Measurements from ENCODE around the gene CEP350. TPM values are rescaled to one million over a fixed set of nuclear protein-coding genes. Genes with fewer than 3 reads are reported as not detected.

Gene CEP350
- total RNA-seq, 1 experiment from 2014 or later: 42.2 TPM

- Histone ChIP-seq H3K9me3 (ENCODE audit: low read depth, low read length, poor library complexity, severe bottlenecking) (no peaks in the 10 kb centered on the region), H3K27me3 (replicated peaks; ENCODE audit: insufficient read depth, low read depth, low read length, poor library complexity) (peaks cover 66% of the 10 kb centered on the region), H3K4me1 (ENCODE audit: insufficient read depth, low read length, poor library complexity, severe bottlenecking) (no peaks in the 10 kb centered on the region), H3K36me3 (ENCODE audit: insufficient read depth, low read length, poor library complexity, severe bottlenecking) (no peaks in the 10 kb centered on the region), H3K4me3 (ENCODE audit: low read depth, low read length, poor library complexity, severe bottlenecking) (no peak overlapping the region), H3K27ac (ENCODE audit: low read depth, low read length, poor library complexity, severe bottlenecking) (no peak overlapping the region)
- no peak for TF ChIP-seq CTCF (conservative IDR thresholded peaks at IDR 0.05; ENCODE audit: low read depth, low read length)
- TF ChIP-seq EZH2 (IDR thresholded peaks at IDR 0.05; ENCODE audit: borderline replicate concordance, low read depth, low read length, poor library complexity, severe bottlenecking): no peak
- intact Hi-C loops (cut with micrococcal nuclease; ENCODE audit: unreplicated experiment): no loop called here
- ChIA-PET POLR2A (ENCODE audit: low non-redundant PET) (no interaction called here), CTCF (no interaction called here)
- BruUV-seq (replicated peaks): no TSS peak
- DNase-seq (ENCODE audit: low spot score): no peak
Measured at GRCh38 chr1:179929955-179930798, 24.4 kb upstream of the CEP350 start.

GRCh38 chr1:179930867-179931266 lies 23.7 kb upstream of the CEP350 start:
- TF ChIP-seq EZH2 (IDR thresholded peaks at IDR 0.05; ENCODE audit: borderline replicate concordance, low read depth, low read length, poor library complexity, severe bottlenecking) (no peak), CTCF (conservative IDR thresholded peaks at IDR 0.05; ENCODE audit: low read depth, low read length) (no peak)
- no peaks in the 10 kb centered on the region for H3K9me3 ChIP-seq (ENCODE audit: low read depth, low read length, poor library complexity, severe bottlenecking)
- no peaks in the 10 kb centered on the region for H3K4me1 ChIP-seq (ENCODE audit: insufficient read depth, low read length, poor library complexity, severe bottlenecking)
- H3K27me3 ChIP-seq (replicated peaks; ENCODE audit: insufficient read depth, low read depth, low read length, poor library complexity): peaks cover 72% of the 10 kb centered on the region
- H3K4me3 ChIP-seq (ENCODE audit: low read depth, low read length, poor library complexity, severe bottlenecking): no peak overlapping the region
- ChIA-PET CTCF (no interaction called here), POLR2A (ENCODE audit: low non-redundant PET) (no interaction called here)
- no TSS peak for BruUV-seq (replicated peaks)
- no peak for DNase-seq (ENCODE audit: low spot score)
- intact Hi-C loops (cut with micrococcal nuclease; ENCODE audit: unreplicated experiment): no loop called here
- no peaks in the 10 kb centered on the region for H3K36me3 ChIP-seq (ENCODE audit: insufficient read depth, low read length, poor library complexity, severe bottlenecking)
- no peak overlapping the region for H3K27ac ChIP-seq (ENCODE audit: low read depth, low read length, poor library complexity, severe bottlenecking)

- Histone ChIP-seq H3K36me3 (ENCODE audit: insufficient read depth, low read length, poor library complexity, severe bottlenecking) (no peaks in the 10 kb centered on the region), H3K9me3 (ENCODE audit: low read depth, low read length, poor library complexity, severe bottlenecking) (no peaks in the 10 kb centered on the region), H3K4me1 (ENCODE audit: insufficient read depth, low read length, poor library complexity, severe bottlenecking) (peaks cover 6% of the 10 kb centered on the region), H3K4me3 (ENCODE audit: low read depth, low read length, poor library complexity, severe bottlenecking) (no peak overlapping the region), H3K27me3 (replicated peaks; ENCODE audit: insufficient read depth, low read depth, low read length, poor library complexity) (peaks cover 86% of the 10 kb centered on the region), H3K27ac (ENCODE audit: low read depth, low read length, poor library complexity, severe bottlenecking) (no peak overlapping the region)
- intact Hi-C loops (cut with micrococcal nuclease; ENCODE audit: unreplicated experiment): no loop called here
- POLR2A ChIA-PET (ENCODE audit: low non-redundant PET): no interaction called here
- CTCF ChIA-PET: no interaction called here
- DNase-seq (ENCODE audit: low spot score): no peak
- BruUV-seq (replicated peaks): no TSS peak
- no peak for TF ChIP-seq CTCF (conservative IDR thresholded peaks at IDR 0.05; ENCODE audit: low read depth, low read length)
Measured at GRCh38 chr1:179933219-179933618, 21.4 kb upstream of the CEP350 start.
